GDM1 (cell line): ENCODE data around the gene C19orf85.
"Not testable (repeated sequence)": the region's sequence is repeated elsewhere in the genome, so short reads cannot be mapped to it uniquely, and the experiment has no call there.

Experiments used
- DNase-seq: peaks from one replicate; lab custom pipeline; 2025; lab: John Stamatoyannopoulos, UW

The C19orf85 gene

GRCh38 chr19:55457683-55458457 is 6.7 kb downstream of the C19orf85 start:
- DNase-seq = no peak

- DNase-seq = no peak
Observed at GRCh38 chr19:55456347-55456746, 8.2 kb downstream of the C19orf85 start.

- no peak for DNase-seq
Observed at GRCh38 chr19:55455576-55456235, 8.8 kb downstream of the C19orf85 start.

GRCh38 chr19:55454787-55455243 is 9.7 kb downstream of the C19orf85 start:
- DNase-seq = no peak

- no peak for DNase-seq
Observed at GRCh38 chr19:55453511-55454260, 10.9 kb downstream of the C19orf85 start.

GRCh38 chr19:55452749-55453346 is 11.7 kb downstream of the C19orf85 start:
- peak; percentile 25 for DNase-seq

GRCh38 chr19:55451965-55452748 is 12.4 kb downstream of the C19orf85 start:
- no peak for DNase-seq

- DNase-seq = no peak
Observed at GRCh38 chr19:55451163-55451964, 13.2 kb downstream of the C19orf85 start.

- DNase-seq = no peak
Observed at GRCh38 chr19:55449469-55449868, 15.1 kb downstream of the C19orf85 start.

GRCh38 chr19:55448175-55448490 is 16.4 kb downstream of the C19orf85 start:
- DNase-seq = not testable (repeated sequence)

- DNase-seq = no peak
Observed at GRCh38 chr19:55447421-55448174, 17.0 kb downstream of the C19orf85 start.

GRCh38 chr19:55446060-55446459 is 18.5 kb downstream of the C19orf85 start:
- DNase-seq = no peak

- DNase-seq = no peak
Observed at GRCh38 chr19:55444646-55445045, 19.9 kb downstream of the C19orf85 start.

- DNase-seq = no peak
Observed at GRCh38 chr19:55443824-55444480, 20.6 kb downstream of the C19orf85 start.

GRCh38 chr19:55443045-55443823 is 21.3 kb downstream of the C19orf85 start, which contains the start of gene SHISA7:
Gene SHISA7 (minus strand): TSS chr19:55443300. CDS start chr19:55442863, 437 bp downstream.
- DNase-seq = no peak

- DNase-seq = no peak
Observed at GRCh38 chr19:55442372-55442961, 22.1 kb downstream of the C19orf85 start.

- DNase-seq = no peak
Observed at GRCh38 chr19:55441692-55442321, 22.7 kb downstream of the C19orf85 start.

GRCh38 chr19:55441319-55441691 is 23.2 kb downstream of the C19orf85 start:
- DNase-seq = peak; percentile 2
